Activated T-helper 1 cell treated with anti-CD3 and anti-CD28 coated beads, Interleukin-2, amount 50 U/mL, for 16 hours (primary cell): Measurements from ENCODE around the gene MRPL42.
"Not testable (repeated sequence)": the region's sequence is repeated elsewhere in the genome, so short reads cannot be mapped to it uniquely, and the experiment has no call there.

ENCODE experiments used
- DNase-seq, 2 donors: peaks; one replicate each; pipeline ENCODE4 v3.0.0-alpha.2; 2020; ENCODE audit warnings: low read depth in 1 of 2, low spot score in 1 of 2

MRPL42 gene

GRCh38 chr12:93467351-93468007, at the start of gene MRPL42:
MRPL42 (plus strand) TSS chr12:93467514; CDS start chr12:93469286, 1,772 bp downstream.
- peak; percentile 83 to 90 for DNase-seq

- no peak for DNase-seq
These were observed 49.3 kb upstream of the MRPL42 start for GRCh38 chr12:93417967-93418480.

- DNase-seq: no peak
These were observed 47.8 kb upstream of the MRPL42 start for GRCh38 chr12:93419388-93420034.

GRCh38 chr12:93422050-93422449, 45.3 kb upstream of the MRPL42 start:
- no peak for DNase-seq

GRCh38 chr12:93425736-93426411, 41.4 kb upstream of the MRPL42 start:
- no peak for DNase-seq

GRCh38 chr12:93426412-93426805, 40.9 kb upstream of the MRPL42 start:
- no peak for DNase-seq

GRCh38 chr12:93427779-93428564, 39.3 kb upstream of the MRPL42 start:
- DNase-seq: no peak

GRCh38 chr12:93429448-93429847, 37.9 kb upstream of the MRPL42 start:
- DNase-seq: no peak

- no peak for DNase-seq
These were observed 37.5 kb upstream of the MRPL42 start for GRCh38 chr12:93429852-93430251.

GRCh38 chr12:93430280-93430679, 37.0 kb upstream of the MRPL42 start:
- DNase-seq: no peak

GRCh38 chr12:93432031-93432430, 35.3 kb upstream of the MRPL42 start:
- not testable (repeated sequence) for DNase-seq

GRCh38 chr12:93434256-93434865, 33.0 kb upstream of the MRPL42 start:
- no peak for DNase-seq

- DNase-seq: no peak
These were observed 28.9 kb upstream of the MRPL42 start for GRCh38 chr12:93438266-93439050.

- DNase-seq: no peak
These were observed 27.1 kb upstream of the MRPL42 start for GRCh38 chr12:93440043-93440835.

GRCh38 chr12:93441081-93441616, 26.2 kb upstream of the MRPL42 start:
- peak in 1 of 2 donors; percentile 18 for DNase-seq

- peak; percentile 92 to 97 for DNase-seq
These were observed 25.5 kb upstream of the MRPL42 start, which contains the start of gene UBE2N for GRCh38 chr12:93441617-93442410. UBE2N (minus strand) TSS chr12:93441947; CDS start chr12:93441884, 63 bp downstream.

GRCh38 chr12:93442411-93443340, 24.6 kb upstream of the MRPL42 start:
- DNase-seq: no peak
